ENCODE results near the gene KIF5B. TPM values are rescaled to one million over a fixed set of nuclear protein-coding genes. Genes with fewer than 3 reads are reported as not detected.

The KIF5B gene
- total RNA-seq, 1 donor from 2014 or later, result 134 TPM

GRCh38 chr10:31959461-31960173, 96.6 kb downstream of the KIF5B start:
- FAIRE-seq (no peak), DNase-seq (ENCODE audit: low read depth) (no peak)
- Histone ChIP-seq H3K27me3 (ENCODE audit: control insufficient read depth, insufficient read depth, low read length) (no peaks in the 10 kb centered on the region), H3K4me3 (ENCODE audit: low read depth, low read length) (no peak overlapping the region), H3K36me3 (ENCODE audit: control insufficient read depth, insufficient read depth, low read length) (no peaks in the 10 kb centered on the region)
- no peak for TF ChIP-seq CTCF (IDR thresholded peaks at IDR 0.05; ENCODE audit: insufficient read depth, low read length, severe bottlenecking)

Other genes starting within 250 kb of the KIF5B start
- gene ARHGAP12, start 127.6 kb downstream of the KIF5B start, total RNA-seq, result 30.3 and 31.0 TPM in 2 replicates